ENCODE data around the gene NDRG3. TPM values are rescaled to one million over a fixed set of nuclear protein-coding genes. Genes with fewer than 3 reads are reported as not detected.

Gene NDRG3
- polyA plus RNA-seq, 2 of the 4 experiments (the other 2 are of a cell fraction): 30.6 to 34.4 TPM

DNA sequence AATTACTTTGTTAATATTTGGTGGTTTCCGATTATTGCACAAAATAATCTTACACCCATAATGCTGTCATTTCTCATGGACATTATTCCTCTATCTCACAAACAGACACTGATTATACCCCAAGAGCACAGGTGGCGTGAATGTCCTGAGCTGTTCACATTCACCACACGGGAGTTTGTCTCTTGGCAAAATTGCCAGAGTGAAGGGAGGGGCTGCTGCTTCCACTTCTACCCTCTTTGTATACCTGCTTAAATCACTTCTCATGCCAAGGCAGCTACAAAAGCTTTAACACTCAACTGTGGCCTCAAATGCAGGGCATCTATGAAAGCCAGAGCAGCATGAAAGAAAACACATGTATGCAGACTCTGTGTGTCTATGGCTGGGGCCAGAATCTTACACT, 58.0 kb downstream of the NDRG3 start:
- ATAC-seq (no peak), DNase-seq (ENCODE audit: low read depth in 1 of 2, low spot score in 1 of 2) (no peak), FAIRE-seq (no peak)
- ChIA-PET POLR2A (no interaction called here), CTCF (no interaction called here)
- Histone ChIP-seq H3K27ac (no peak overlapping the region), H3K4me2 (no peak overlapping the region), H3K9me3 (no peaks in the 10 kb centered on the region), H3K4me1 (no peaks in the 10 kb centered on the region), H3K4me3 (no peak overlapping the region)
- WGBS (ENCODE audit: missing lambda C conversion rate): 94% methylated on average over 3 of the region's 3 CpGs
- TF ChIP-seq TP53 (CRISPR knock-in tag; IDR thresholded peaks at IDR 0.05): no peak

DNA sequence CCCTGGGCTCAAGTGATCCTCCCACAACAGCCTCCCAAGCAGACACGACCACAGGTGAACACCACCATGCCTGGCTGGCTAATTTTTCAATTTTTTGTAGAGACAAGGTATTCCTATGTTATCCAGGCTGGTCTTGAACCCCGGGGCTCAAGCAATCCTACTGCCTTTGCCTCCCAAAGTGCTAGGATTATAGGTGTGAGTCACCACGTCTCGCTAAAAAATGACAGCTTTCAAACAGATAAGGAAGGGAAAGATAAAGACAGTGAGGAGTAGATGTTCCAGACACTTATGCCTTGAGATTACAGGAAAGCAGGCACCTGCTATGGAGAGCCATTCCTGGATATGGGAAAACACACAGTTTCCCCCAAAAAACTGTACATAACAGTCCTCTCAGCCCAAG, 58.9 kb downstream of the NDRG3 start:
- FAIRE-seq (no peak), DNase-seq (ENCODE audit: low read depth in 1 of 2, low spot score in 1 of 2) (no peak), ATAC-seq (no peak)
- CTCF ChIA-PET: interaction anchor here (0.7 kb wide), 1 partner anchor 40 kb away, joined by 3 read pairs; no protein-coding TSS in a partner anchor
- Histone ChIP-seq H3K4me1 (no peaks in the 10 kb centered on the region), H3K4me2 (no peak overlapping the region), H3K9me3 (no peaks in the 10 kb centered on the region), H3K4me3 (no peak overlapping the region), H3K27ac (no peak overlapping the region)
- TF ChIP-seq JUNB (IDR thresholded peaks at IDR 0.05): no peak
- TF ChIP-seq NFE2L2 (conservative IDR thresholded peaks at IDR 0.05; ENCODE audit: low read length): no peak
- no peak for TF ChIP-seq RNF2 (IDR thresholded peaks at IDR 0.05; ENCODE audit: borderline replicate concordance, low read depth)
- no peak for TF ChIP-seq HOXB13 (CRISPR knock-in tag; IDR thresholded peaks at IDR 0.05; ENCODE audit: low read depth)
- no peak for TF ChIP-seq RFX5 (IDR thresholded peaks at IDR 0.05)
- TF ChIP-seq RAD21 (conservative IDR thresholded peaks at IDR 0.05 in 1 of 2, IDR thresholded peaks at IDR 0.05 in 1 of 2): no peak
- TF ChIP-seq, protein P1, sequence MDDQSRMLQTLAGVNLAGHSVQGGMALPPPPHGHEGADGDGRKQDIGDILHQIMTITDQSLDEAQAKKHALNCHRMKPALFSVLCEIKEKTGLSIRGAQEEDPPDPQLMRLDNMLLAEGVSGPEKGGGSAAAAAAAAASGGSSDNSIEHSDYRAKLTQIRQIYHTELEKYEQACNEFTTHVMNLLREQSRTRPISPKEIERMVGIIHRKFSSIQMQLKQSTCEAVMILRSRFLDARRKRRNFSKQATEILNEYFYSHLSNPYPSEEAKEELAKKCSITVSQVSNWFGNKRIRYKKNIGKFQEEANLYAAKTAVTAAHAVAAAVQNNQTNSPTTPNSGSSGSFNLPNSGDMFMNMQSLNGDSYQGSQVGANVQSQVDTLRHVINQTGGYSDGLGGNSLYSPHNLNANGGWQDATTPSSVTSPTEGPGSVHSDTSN (IDR thresholded peaks at IDR 0.05): no peak
- POLR2A ChIA-PET: no interaction called here
- 65% methylated on average over 4 of the region's 4 CpGs for whole genome bisulfite sequencing (ENCODE audit: missing lambda C conversion rate)

DNA sequence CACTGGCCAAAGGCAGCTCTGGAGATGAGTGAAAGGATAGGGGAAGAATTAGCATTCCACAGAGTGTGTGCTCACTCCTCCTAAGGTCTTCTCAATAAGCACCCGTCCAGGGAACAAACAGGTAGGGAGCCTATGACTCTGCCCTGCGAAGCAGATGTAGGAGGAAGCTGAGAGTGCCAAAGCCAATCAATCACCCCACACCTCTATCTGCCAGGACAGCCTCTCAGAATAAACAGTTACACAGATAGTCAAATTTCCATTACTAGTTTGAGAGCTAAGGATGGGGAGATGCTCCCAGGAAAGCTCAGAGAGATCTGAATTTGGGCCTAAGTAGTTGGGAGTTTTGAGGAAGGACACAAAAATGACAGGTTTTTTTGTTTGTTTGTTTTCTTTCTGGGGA, 59.4 kb downstream of the NDRG3 start:
- no peak overlapping the region for H3K4me2 ChIP-seq
- TF ChIP-seq, protein P2, sequence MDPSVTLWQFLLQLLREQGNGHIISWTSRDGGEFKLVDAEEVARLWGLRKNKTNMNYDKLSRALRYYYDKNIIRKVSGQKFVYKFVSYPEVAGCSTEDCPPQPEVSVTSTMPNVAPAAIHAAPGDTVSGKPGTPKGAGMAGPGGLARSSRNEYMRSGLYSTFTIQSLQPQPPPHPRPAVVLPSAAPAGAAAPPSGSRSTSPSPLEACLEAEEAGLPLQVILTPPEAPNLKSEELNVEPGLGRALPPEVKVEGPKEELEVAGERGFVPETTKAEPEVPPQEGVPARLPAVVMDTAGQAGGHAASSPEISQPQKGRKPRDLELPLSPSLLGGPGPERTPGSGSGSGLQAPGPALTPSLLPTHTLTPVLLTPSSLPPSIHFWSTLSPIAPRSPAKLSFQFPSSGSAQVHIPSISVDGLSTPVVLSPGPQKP (IDR thresholded peaks at IDR 0.05; ENCODE audit: low read depth, low read length): no peak
- TF ChIP-seq, protein P3, sequence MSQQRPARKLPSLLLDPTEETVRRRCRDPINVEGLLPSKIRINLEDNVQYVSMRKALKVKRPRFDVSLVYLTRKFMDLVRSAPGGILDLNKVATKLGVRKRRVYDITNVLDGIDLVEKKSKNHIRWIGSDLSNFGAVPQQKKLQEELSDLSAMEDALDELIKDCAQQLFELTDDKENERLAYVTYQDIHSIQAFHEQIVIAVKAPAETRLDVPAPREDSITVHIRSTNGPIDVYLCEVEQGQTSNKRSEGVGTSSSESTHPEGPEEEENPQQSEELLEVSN (IDR thresholded peaks at IDR 0.05; ENCODE audit: borderline replicate concordance, low read depth): no peak
- no peak for TF ChIP-seq CBX8 (IDR thresholded peaks at IDR 0.05)
- TF ChIP-seq EP300 (IDR thresholded peaks at IDR 0.05): no peak
- TF ChIP-seq HDAC2 (IDR thresholded peaks at IDR 0.05): no peak
- TF ChIP-seq, protein P1 (IDR thresholded peaks at IDR 0.05): no peak
- TF ChIP-seq FOXS1 (CRISPR knock-in tag; IDR thresholded peaks at IDR 0.05): no peak
- TF ChIP-seq EHF (CRISPR knock-in tag; IDR thresholded peaks at IDR 0.05): no peak
- no peak for TF ChIP-seq RFX5 (IDR thresholded peaks at IDR 0.05)
- no peak for TF ChIP-seq PHF8 (IDR thresholded peaks at IDR 0.05; ENCODE audit: borderline replicate concordance, low read depth)
- TF ChIP-seq, protein P4, sequence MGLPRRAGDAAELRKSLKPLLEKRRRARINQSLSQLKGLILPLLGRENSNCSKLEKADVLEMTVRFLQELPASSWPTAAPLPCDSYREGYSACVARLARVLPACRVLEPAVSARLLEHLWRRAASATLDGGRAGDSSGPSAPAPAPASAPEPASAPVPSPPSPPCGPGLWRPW (IDR thresholded peaks at IDR 0.05): no peak
- no peak for TF ChIP-seq CBX2 (IDR thresholded peaks at IDR 0.05; ENCODE audit: borderline replicate concordance, low read depth)
- no peak for TF ChIP-seq ESRRA (IDR thresholded peaks at IDR 0.05; ENCODE audit: borderline replicate concordance, low read length)
- no peak for TF ChIP-seq RAD21 (conservative IDR thresholded peaks at IDR 0.05 in 1 of 2, IDR thresholded peaks at IDR 0.05 in 1 of 2)
- no peak for TF ChIP-seq KDM5A (IDR thresholded peaks at IDR 0.05)
- TF ChIP-seq TP53 (CRISPR knock-in tag; IDR thresholded peaks at IDR 0.05): no peak
- TF ChIP-seq ZNF302 (CRISPR knock-in tag; IDR thresholded peaks at IDR 0.05): no peak
- TF ChIP-seq FOSB (CRISPR knock-in tag; IDR thresholded peaks at IDR 0.05): no peak
- no peak for TF ChIP-seq RCOR1 (IDR thresholded peaks at IDR 0.05; ENCODE audit: low read depth, low read length)
- no peak overlapping the region for H3K4me3 ChIP-seq
- ATAC-seq (no peak), DNase-seq (ENCODE audit: low read depth in 1 of 2, low spot score in 1 of 2) (no peak), FAIRE-seq (no peak)
- POLR2A ChIA-PET: interaction anchor here (0.6 kb wide), 1 partner anchor 611 kb away, joined by 3 read pairs; no protein-coding TSS in a partner anchor
- H3K27ac ChIP-seq: no peak overlapping the region
- H3K9me3 ChIP-seq: no peaks in the 10 kb centered on the region
- H3K4me1 ChIP-seq: no peaks in the 10 kb centered on the region
- WGBS (ENCODE audit: missing lambda C conversion rate): 93% methylated on average over 2 of the region's 2 CpGs
- CTCF ChIA-PET: interaction anchor here (0.7 kb wide), 1 partner anchor 39 kb away, joined by 3 read pairs; no protein-coding TSS in a partner anchor

All from A549 (cell line).